Mesenteric fat pad (tissue), 1 donor: ENCODE measurements around the gene CTBS. TPM values are rescaled to one million over a fixed set of nuclear protein-coding genes. Genes with fewer than 3 reads are reported as not detected.
"Not testable (repeated sequence)": the region's sequence is repeated elsewhere in the genome, so short reads cannot be mapped to it uniquely, and the experiment has no call there.

Source experiments
- DNase-seq: peaks from one replicate; pipeline ENCODE4 v3.0.0-alpha.2; 2020; ENCODE audit warnings: low spot score
- total RNA-seq: library from RNA; stranded (reverse); fragmentation: NEBNext Ultra II Directional; extraction: Animal tissue kit (Norgen Biotek cat#: 25700); gene quantifications from one replicate; pipeline ENCODE4 v1.2.1, GENCODE V29; 2021
- donor health status: DM: yes; HTN: yes; CAD: no.

CTBS gene
- total RNA-seq, 1 donor from 2014 or later: 16.8 TPM

- DNase-seq: no peak
Observed at GRCh38 chr1:84585803-84586202, 11.6 kb upstream of the CTBS start.

GRCh38 chr1:84584126-84584525 is 9.9 kb upstream of the CTBS start:
- DNase-seq: no peak

- no peak for DNase-seq
Observed at GRCh38 chr1:84583648-84584047, 9.4 kb upstream of the CTBS start.

GRCh38 chr1:84582802-84583587 is 8.8 kb upstream of the CTBS start:
- DNase-seq: no peak

GRCh38 chr1:84581648-84582047 is 7.4 kb upstream of the CTBS start:
- DNase-seq: no peak

- no peak for DNase-seq
Observed at GRCh38 chr1:84574936-84575335, 696 bp upstream of the CTBS start.

- no peak for DNase-seq
Observed at GRCh38 chr1:84573481-84573966, 716 bp downstream of the CTBS start.

- DNase-seq: no peak
Observed at GRCh38 chr1:84571150-84571535, 3.1 kb downstream of the CTBS start.

- DNase-seq: no peak
Observed at GRCh38 chr1:84570436-84571149, 3.6 kb downstream of the CTBS start.

- no peak for DNase-seq
Observed at GRCh38 chr1:84569216-84569615, 5.0 kb downstream of the CTBS start.

GRCh38 chr1:84550826-84551225 is 23.4 kb downstream of the CTBS start:
- DNase-seq: no peak

GRCh38 chr1:84541679-84542078 is 32.6 kb downstream of the CTBS start:
- DNase-seq: no peak

- no peak for DNase-seq
Observed at GRCh38 chr1:84540759-84541158, 33.5 kb downstream of the CTBS start.

- DNase-seq: no peak
Observed at GRCh38 chr1:84539972-84540371, 34.3 kb downstream of the CTBS start.

GRCh38 chr1:84538599-84538998 is 35.6 kb downstream of the CTBS start:
- DNase-seq: no peak

GRCh38 chr1:84525779-84526178 is 48.5 kb downstream of the CTBS start:
- no peak for DNase-seq

- DNase-seq: no peak
Observed at GRCh38 chr1:84524590-84524989, 49.6 kb downstream of the CTBS start.

- DNase-seq: no peak
Observed at GRCh38 chr1:84510668-84511067, 63.6 kb downstream of the CTBS start.

- no peak for DNase-seq
Observed at GRCh38 chr1:84510165-84510564, 64.1 kb downstream of the CTBS start.

- DNase-seq: no peak
Observed at GRCh38 chr1:84509029-84509428, 65.2 kb downstream of the CTBS start.

- DNase-seq: no peak
Observed at GRCh38 chr1:84508510-84508909, 65.7 kb downstream of the CTBS start.

- not testable (repeated sequence) for DNase-seq
Observed at GRCh38 chr1:84507887-84508286, 66.4 kb downstream of the CTBS start.
